ENCODE data around the gene HELZ2. TPM values are rescaled to one million over a fixed set of nuclear protein-coding genes. Genes with fewer than 3 reads are reported as not detected.

The HELZ2 gene
- total RNA-seq, 1 experiment from 2014 or later = 27.9 TPM

GRCh38 chr20:63546956-63547724 is 26.9 kb downstream of the HELZ2 start:
- Histone ChIP-seq H2BK15ac (ENCODE audit: low read depth, low read length) (no peak overlapping the region), H4K91ac (ENCODE audit: insufficient read length, low read depth, low read length) (no peak overlapping the region), H3K27me3 (ENCODE audit: insufficient read depth, low read length) (no peaks in the 10 kb centered on the region), H2AK5ac (ENCODE audit: insufficient read length, low read length) (no peak overlapping the region), H3K4ac (ENCODE audit: low read depth, low read length) (no peak overlapping the region), H2BK12ac (ENCODE audit: insufficient read length, low read depth, low read length) (no peak overlapping the region), H4K5ac (ENCODE audit: insufficient read length, low read depth, low read length) (no peak overlapping the region), H3K4me1 (ENCODE audit: insufficient read depth, low read length) (no peaks in the 10 kb centered on the region; the same call in 1 of the 2 replicates), H3K79me1 (ENCODE audit: insufficient read depth, low read depth, low read length, poor library complexity, severe bottlenecking) (no peaks in the 10 kb centered on the region), H2AFZ (ENCODE audit: low read length) (no peak overlapping the region), H2BK5ac (ENCODE audit: insufficient read length, low read length) (no peak overlapping the region), H3T11ph (ENCODE audit: low read length) (no peak overlapping the region), H3K79me2 (ENCODE audit: insufficient read depth, low read length) (no peaks in the 10 kb centered on the region), H4K20me1 (ENCODE audit: control insufficient read depth, insufficient read depth, insufficient read length) (peaks cover 3% of the 10 kb centered on the region), H2BK20ac (ENCODE audit: low read depth, low read length, poor library complexity, severe bottlenecking) (no peak overlapping the region), H3K18ac (ENCODE audit: insufficient read length, low read depth, low read length) (no peak overlapping the region), H3K23ac (ENCODE audit: insufficient read length, low read depth, low read length) (no peak overlapping the region), H2BK120ac (ENCODE audit: low read depth, low read length, poor library complexity, severe bottlenecking) (no peak overlapping the region), H3K23me2 (ENCODE audit: insufficient read length, low read depth, low read length, poor library complexity, severe bottlenecking) (no peaks in the 10 kb centered on the region), H3K27ac (ENCODE audit: insufficient read length, low read depth, low read length) (no peak overlapping the region), H3K56ac (ENCODE audit: insufficient read length, low read depth, low read length) (no peak overlapping the region), H3K9ac (ENCODE audit: extremely low read depth, insufficient read length, low read length) (no peak overlapping the region), H4K8ac (replicated peaks; ENCODE audit: insufficient read length, low read depth, low read length) (no peak overlapping the region), H3K9me3 (ENCODE audit: control insufficient read depth, low read depth, low read length) (no peaks in the 10 kb centered on the region), H3K4me2 (ENCODE audit: insufficient read depth, insufficient read length, low read length) (no peak overlapping the region), H3K14ac (ENCODE audit: insufficient read depth, low read length) (no peak overlapping the region; the same call in 1 of the 2 replicates)
- TF ChIP-seq, protein P1, sequence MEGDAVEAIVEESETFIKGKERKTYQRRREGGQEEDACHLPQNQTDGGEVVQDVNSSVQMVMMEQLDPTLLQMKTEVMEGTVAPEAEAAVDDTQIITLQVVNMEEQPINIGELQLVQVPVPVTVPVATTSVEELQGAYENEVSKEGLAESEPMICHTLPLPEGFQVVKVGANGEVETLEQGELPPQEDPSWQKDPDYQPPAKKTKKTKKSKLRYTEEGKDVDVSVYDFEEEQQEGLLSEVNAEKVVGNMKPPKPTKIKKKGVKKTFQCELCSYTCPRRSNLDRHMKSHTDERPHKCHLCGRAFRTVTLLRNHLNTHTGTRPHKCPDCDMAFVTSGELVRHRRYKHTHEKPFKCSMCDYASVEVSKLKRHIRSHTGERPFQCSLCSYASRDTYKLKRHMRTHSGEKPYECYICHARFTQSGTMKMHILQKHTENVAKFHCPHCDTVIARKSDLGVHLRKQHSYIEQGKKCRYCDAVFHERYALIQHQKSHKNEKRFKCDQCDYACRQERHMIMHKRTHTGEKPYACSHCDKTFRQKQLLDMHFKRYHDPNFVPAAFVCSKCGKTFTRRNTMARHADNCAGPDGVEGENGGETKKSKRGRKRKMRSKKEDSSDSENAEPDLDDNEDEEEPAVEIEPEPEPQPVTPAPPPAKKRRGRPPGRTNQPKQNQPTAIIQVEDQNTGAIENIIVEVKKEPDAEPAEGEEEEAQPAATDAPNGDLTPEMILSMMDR (conservative IDR thresholded peaks at IDR 0.05) = no peak
- WGBS (ENCODE audit: extremely low coverage, insufficient read length, low lambda C conversion rate) = no CpG with 5 or more reads among the region's 58 CpGs
- H3K27ac Mint-ChIP-seq = no peak overlapping the region
- no peak for DNase-seq
- H3K27me3 Mint-ChIP-seq (ENCODE audit: low read depth) = no peaks in the 10 kb centered on the region
- H3K4me1 Mint-ChIP-seq = peaks cover 15 to 32% of the 10 kb centered on the region in 2 experiments
- no peaks in the 10 kb centered on the region; a peak in 1 of 7 replicates for H3K36me3 Mint-ChIP-seq (ENCODE audit: insufficient read depth in 1 of 3, low read depth in 3 of 3)
- H3K9me3 Mint-ChIP-seq = no peaks in the 10 kb centered on the region
- no peak overlapping the region for H3K4me3 Mint-ChIP-seq
